Heart right ventricle (tissue), 16 donors: ENCODE measurements around the gene GPX2. TPM values are rescaled to one million over a fixed set of nuclear protein-coding genes. Genes with fewer than 3 reads are reported as not detected.

Experiments used
- ATAC-seq, 8 donors: fragments of 200-7000 bp; cut with Tn5 transposase; one replicate each; pipeline ENCODE4 v1.9.1; 2020; ENCODE audit warnings: mild to moderate bottlenecking in 8 of 8, moderate library complexity in 8 of 8, moderate number of reproducible peaks in 1 of 8
- DNase-seq, 2 donors: peaks; one replicate each; pipeline ENCODE4 v3.0.0-alpha.2; 2020
- H3K27ac ChIP-seq, 10 donors: fragments of 200-600 bp; sonication (generic) in 2 of 10; one replicate each; pipeline versions ENCODE4 v1.5.0 to v1.8.0; 2020 to 2022; ENCODE audit warnings: mild to moderate bottlenecking in 3 of 10
- H3K27me3 ChIP-seq, 7 donors: fragments of 200-600 bp; one replicate each; pipeline ENCODE4 v1.8.0; 2021 to 2022; ENCODE audit warnings: mild to moderate bottlenecking in 2 of 7
- H3K36me3 ChIP-seq, 9 donors: fragments of 200-600 bp; sonication (generic) in 1 of 9; one replicate each; pipeline versions ENCODE4 v1.5.0 to v1.8.0; 2020 to 2022; ENCODE audit warnings: mild to moderate bottlenecking in 2 of 9
- H3K4me1 ChIP-seq, 9 donors: fragments of 200-600 bp; sonication (generic) in 1 of 9; one replicate each; pipeline versions ENCODE4 v1.5.0 to v1.8.0; 2020 to 2022; ENCODE audit warnings: mild to moderate bottlenecking in 4 of 9
- H3K4me3 ChIP-seq, 10 donors: fragments of 200-600 bp; sonication (generic) in 2 of 10; one replicate each; pipeline versions ENCODE4 v1.5.0 to v1.8.0; 2020 to 2022; ENCODE audit warnings: mild to moderate bottlenecking in 7 of 10, moderate library complexity in 2 of 10
- H3K9me3 ChIP-seq, 11 donors: fragments of 200-600 bp in 10 of 11; sonication (generic) in 2 of 11; one replicate each; pipeline versions ENCODE4 v1.5.0 to v1.8.0; 2013 to 2022; ENCODE audit warnings: mild to moderate bottlenecking in 2 of 11, control low read depth in 1 of 11, moderate library complexity in 1 of 11
- CTCF ChIP-seq, 9 donors: fragments of 200-600 bp; sonication (generic) in 2 of 9; IDR thresholded peaks; one replicate each; pipeline versions ENCODE4 v1.5.0 to v1.8.0; 2021 to 2022; ENCODE audit warnings: antibody characterized with exemption in 9 of 9, mild to moderate bottlenecking in 5 of 9, moderate library complexity in 1 of 9
- WGBS, 2 donors: extraction: QIAGEN DNeasy Blood & Tissue Kit; methylation state at CpG; one replicate each; pipeline ENCODE4 v1.1.7; 2013; ENCODE audit warnings: inconsistent platforms in 1 of 2; 5-methylcytosine and 5-hydroxymethylcytosine counted together
- intact Hi-C, 10 donors: fragments of 100-400 bp; cut with DNase I; formaldehyde crosslinking; loops; one replicate each; pipeline versions ENCODE4 v1.11.1 to v1.14.2; 2022
- polyA plus RNA-seq, 2 donors: library from polyadenylated mRNA; stranded (reverse); fragments of 200-250 nt; gene quantifications; one replicate each; pipeline ENCODE4 v1.2.3, GENCODE V29; 2013
- total RNA-seq, 10 donors: library from RNA; stranded (reverse); fragmentation: NEBNext Ultra II Directional in 3 of 10; extraction: Animal tissue kit (Norgen Biotek cat#: 25700) in 3 of 10; gene quantifications; one replicate each; pipeline versions ENCODE4 v1.2.1 to v1.2.4, GENCODE V29; 2021 to 2023
- donor health status: Arrhythmogenic right ventricular cardiomyopathy.
- donor health status: ischemic (EF 13 %, LVEDD 7.1; RV severe dilation, severe dysfunction).
- donor health status: healthy with polysubstance abuse.
- donor health status: DM: no; HTN: yes; CAD: no.
- donor health status: DM: no; HTN: no; CAD: no.
- donor health status: ischemic (EF 25% LVEDD 6.9; RV normal size, moderate dysfunction).
- donor health status: ischemic (EF 25% LVEDD 5.7; RV mildly dilated, moderate dysfunction).
- donor health status: healthy.
- donor health status: DM: yes; HTN: yes; CAD: no.
- donor health status: Ischemic cardiomyopathy.
- donor health status: ischemic (EF 35%, LVEDD 5.7; RV mildly dilated, moderate dysfunction).
- donor health status: nonischemic (EF 11% LVEDD 7.7; RV severe dilation, severe dysfunction).
- donor health status: DM: yes; HTN: yes; CAD: no.
- donor health status: PGD.
- donor health status: ischemic (EF 29% LVEDD 5.4; RV normal size, mild dysfunction).
- donor health status: nonischemic (EF 23%, LVEDD 6.1; RV moderate dilation, normal function).

Gene GPX2
- total and polyA plus RNA-seq, 12 donors, result not detected

GRCh38 chr14:64919618-64920017 is 22.9 kb downstream of the GPX2 start:
- peak overlapping the region in 2 of 10 donors; percentile 24 to 36 for H3K27ac ChIP-seq
- no peaks in the 10 kb centered on the region for H3K27me3 ChIP-seq
- H3K9me3 ChIP-seq, result no peaks in the 10 kb centered on the region
- WGBS, 2 donors, result 93 to 94% methylated on average over 5 of the region's 5 CpGs
- TF ChIP-seq CTCF (IDR thresholded peaks at IDR 0.05), result no peak
- ATAC-seq (no peak), DNase-seq (no peak)
- intact Hi-C loops, result loop anchor here in 4 of 10 donors (5.0 to 10.0 kb wide), 3 partner anchors 53 to 65 kb away; partner anchors contain the start of genes FNTB (in 2 of the 4) and RAB15 (in 1 of the 4)
- no peak overlapping the region for H3K4me3 ChIP-seq
- H3K36me3 ChIP-seq, result peaks cover 0 to 16% (median 6%) of the 10 kb centered on the region in 9 donors
- peaks cover 12 to 61% (median 56%) of the 10 kb centered on the region in 9 donors for H3K4me1 ChIP-seq

GRCh38 chr14:64919215-64919614 is 23.3 kb downstream of the GPX2 start:
- peak overlapping the region in 1 of 10 donors; percentile 36 for H3K27ac ChIP-seq
- TF ChIP-seq CTCF (IDR thresholded peaks at IDR 0.05), result no peak
- DNase-seq (no peak), ATAC-seq (no peak)
- no peaks in the 10 kb centered on the region for H3K27me3 ChIP-seq
- H3K36me3 ChIP-seq, result peaks cover 0 to 12% (median 2%) of the 10 kb centered on the region in 9 donors
- intact Hi-C loops, result loop anchor here in 4 of 10 donors (5.0 to 10.0 kb wide), 3 partner anchors 53 to 66 kb away; partner anchors contain the start of genes FNTB (in 2 of the 4) and RAB15 (in 1 of the 4)
- peaks cover 12 to 60% (median 53%) of the 10 kb centered on the region in 9 donors for H3K4me1 ChIP-seq
- H3K9me3 ChIP-seq, result no peaks in the 10 kb centered on the region
- no peak overlapping the region for H3K4me3 ChIP-seq

GRCh38 chr14:64918216-64918615 is 24.3 kb downstream of the GPX2 start:
- Histone ChIP-seq H3K4me1 (peaks cover 12 to 61% (median 51%) of the 10 kb centered on the region in 9 donors), H3K27ac (peak overlapping the region in 2 of 10 donors; percentile 3 to 12), H3K27me3 (no peaks in the 10 kb centered on the region), H3K4me3 (no peak overlapping the region), H3K9me3 (no peaks in the 10 kb centered on the region), H3K36me3 (peaks cover 0 to 5% (median 0%) of the 10 kb centered on the region in 9 donors)
- intact Hi-C loops, result loop anchor here in 4 of 10 donors (5.0 to 10.0 kb wide), 3 partner anchors 54 to 67 kb away; partner anchors contain the start of genes FNTB (in 2 of the 4) and RAB15 (in 1 of the 4)
- no peak for TF ChIP-seq CTCF (IDR thresholded peaks at IDR 0.05)
- ATAC-seq, result no peak
- WGBS, 2 donors, result 83 to 92% methylated on average over 4 of the region's 4 CpGs
- DNase-seq, result no peak

- H3K4me1 ChIP-seq, result peaks cover 12 to 68% (median 49%) of the 10 kb centered on the region in 9 donors
Observed at GRCh38 chr14:64915797-64916196, 26.7 kb downstream of the GPX2 start.

More at GRCh38 chr14:64915797-64916196, 26.7 kb downstream of the GPX2 start:
- ATAC-seq (no peak), DNase-seq (no peak)
- Histone ChIP-seq H3K27me3 (no peaks in the 10 kb centered on the region), H3K36me3 (no peaks in the 10 kb centered on the region), H3K27ac (no peak overlapping the region), H3K9me3 (no peaks in the 10 kb centered on the region), H3K4me3 (peak overlapping the region in 6 of 10 donors; percentile 71 to 99 (median 90))
- TF ChIP-seq CTCF (IDR thresholded peaks at IDR 0.05), result no peak
- WGBS, 2 donors, result 91 to 93% methylated on average over 2 of the region's 2 CpGs
- intact Hi-C loops, result loop anchor here in 4 of 10 donors (2.0 to 10.0 kb wide), 4 partner anchors 57 to 71 kb away; partner anchors contain the start of genes FNTB (in 3 of the 4) and RAB15 (in 1 of the 4)
